GM12878 (cell line): ENCODE measurements around the gene KDSR. TPM values are rescaled to one million over a fixed set of nuclear protein-coding genes. Genes with fewer than 3 reads are reported as not detected.

Experiments
- ATAC-seq: fragments of 200-7000 bp; cut with Tn5 transposase; 3 replicates; pipeline ENCODE4 v1.9.1; 2020; ENCODE audit warnings: mild to moderate bottlenecking, moderate library complexity
- BruUV-seq: library from RNA; stranded (reverse); fragments of 400-500 nt; replicated peaks from 2 replicates; lab custom pipeline; 2021; lab: Mats Ljungman, UMichigan
- CTCF ChIA-PET: fragments of 300-600 bp; sonication (Branson Sonifier 250); formaldehyde crosslinking; extraction: SDS; loops from one replicate; lab custom pipeline; 2021; ENCODE audit warnings: inconsistent platforms; lab: Yijun Ruan, JAX
- POLR2A ChIA-PET: fragments of 350-600 bp; formaldehyde crosslinking; extraction: SDS; loops from one replicate; lab custom pipeline; 2021; ENCODE audit warnings: inconsistent platforms; lab: Charles Lee
- RAD21 ChIA-PET: fragments of 300-600 bp; sonication (Branson Sonifier 250); formaldehyde crosslinking; loops from one replicate; lab custom pipeline; 2023; ENCODE audit warnings: antibody characterized with exemption; ENCODE audit not compliant: unreplicated experiment; lab: Charles Lee
- SMC1A ChIA-PET: fragments of 300-600 bp; sonication (Branson Sonifier 250); formaldehyde crosslinking; loops from one replicate; lab custom pipeline; 2023; ENCODE audit not compliant: unreplicated experiment, uncharacterized antibody; lab: Charles Lee
- DNase-seq: peaks from one replicate; pipeline ENCODE4 v3.0.0-alpha.2; 2011; ENCODE audit warnings: low read depth, low spot score
- FAIRE-seq: peaks from 3 replicates; lab custom pipeline; 2011; peaks lifted over from hg19 to GRCh38; lab: Jason Lieb, UNC
- H2AFZ ChIP-seq: 2 replicates; pipeline ENCODE4 v1.6.0; 2011; ENCODE audit warnings: low read depth, low read length, control low read depth; ENCODE audit not compliant: control insufficient read depth
- H3K27ac ChIP-seq: 2 replicates; pipeline ENCODE4 v1.5.1; 2011; ENCODE audit warnings: control low read depth; ENCODE audit not compliant: control insufficient read depth, insufficient read depth
- H3K27me3 ChIP-seq, 2 experiments: replicated peaks in 1 of 2; 2 replicates each; pipeline versions ENCODE4 v1.6.0 to v1.6.1; 2011; ENCODE audit warnings: low read length in 1 of 2; ENCODE audit not compliant: control insufficient read depth in 2 of 2, insufficient read depth in 2 of 2
- H3K36me3 ChIP-seq, 2 experiments: 2 replicates each; pipeline ENCODE4 v1.5.1; 2011; ENCODE audit warnings: low read length in 1 of 2; ENCODE audit not compliant: control insufficient read depth in 2 of 2, insufficient read depth in 2 of 2
- H3K4me1 ChIP-seq: 2 replicates; pipeline ENCODE4 v1.6.1; 2011; ENCODE audit warnings: mild to moderate bottlenecking, low read length, moderate library complexity, mixed read lengths; ENCODE audit not compliant: control insufficient read depth, insufficient read depth
- H3K4me2 ChIP-seq: 2 replicates; pipeline ENCODE4 v1.6.0; 2011; ENCODE audit warnings: control low read depth; ENCODE audit not compliant: control insufficient read depth, insufficient read depth
- H3K4me3 ChIP-seq: fragments of 200-600 bp; sonication (generic); 2 replicates; pipeline ENCODE4 v1.5.1; 2016
- H3K79me2 ChIP-seq: 2 replicates; pipeline ENCODE4 v1.6.0; 2011; ENCODE audit warnings: low read length; ENCODE audit not compliant: control insufficient read depth, insufficient read depth
- H3K9ac ChIP-seq: 2 replicates; pipeline ENCODE4 v1.8.0; 2011; ENCODE audit warnings: low read length, control low read depth, mixed read lengths; ENCODE audit not compliant: control insufficient read depth, insufficient read depth
- H3K9me3 ChIP-seq: replicated peaks from 3 replicates; pipeline ENCODE4 v1.5.1; 2011; ENCODE audit warnings: mild to moderate bottlenecking, low read length; ENCODE audit not compliant: control insufficient read depth, insufficient read depth
- H4K20me1 ChIP-seq: 2 replicates; pipeline ENCODE4 v1.6.0; 2011; ENCODE audit not compliant: control insufficient read depth, insufficient read depth
- BMI1 ChIP-seq: fragments of 450-650 bp; IDR thresholded peaks from 2 replicates; pipeline ENCODE4 v1.6.1; 2016; ENCODE audit warnings: mild to moderate bottlenecking, moderate library complexity, borderline replicate concordance
- CREM ChIP-seq: IDR thresholded peaks from 2 replicates; pipeline ENCODE4 v1.6.1; 2014; ENCODE audit warnings: antibody characterized with exemption, low read depth
- ELK1 ChIP-seq: IDR thresholded peaks from 2 replicates; pipeline ENCODE4 v1.6.1; 2012; ENCODE audit warnings: low read depth, low read length, improper control_type of control experiment
- ESRRA ChIP-seq: IDR thresholded peaks from 2 replicates; pipeline ENCODE4 v1.6.1; 2012; ENCODE audit warnings: mild to moderate bottlenecking, low read length, improper control_type of control experiment
- MEF2B ChIP-seq: fragments of 450-650 bp; IDR thresholded peaks from 2 replicates; pipeline ENCODE4 v1.6.1; 2018; ENCODE audit warnings: mild to moderate bottlenecking, moderate library complexity; ENCODE audit not compliant: partially characterized antibody, poor library complexity, severe bottlenecking
- NR2C1 ChIP-seq: fragments of 450-650 bp; IDR thresholded peaks from 2 replicates; pipeline ENCODE4 v1.6.1; 2017; ENCODE audit warnings: antibody characterized with exemption, mild to moderate bottlenecking, moderate library complexity
- PBX3 ChIP-seq: IDR thresholded peaks from 2 replicates; pipeline ENCODE4 v1.6.1; 2011; ENCODE audit warnings: mild to moderate bottlenecking, low read depth, low read length, moderate library complexity; ENCODE audit not compliant: insufficient replicate concordance
- REST ChIP-seq: IDR thresholded peaks from 2 replicates; pipeline ENCODE4 v1.6.1; 2012; ENCODE audit warnings: mild to moderate bottlenecking, low read depth, low read length
- RUNX3 ChIP-seq: IDR thresholded peaks from 2 replicates; pipeline ENCODE4 v1.6.1; 2012; ENCODE audit warnings: low read length, inconsistent platforms
- SIX5 ChIP-seq: IDR thresholded peaks from 2 replicates; pipeline ENCODE4 v1.6.1; 2011; ENCODE audit warnings: mild to moderate bottlenecking, low read depth, low read length, moderate library complexity; ENCODE audit not compliant: severe bottlenecking
- ZBED1 ChIP-seq: IDR thresholded peaks from 2 replicates; pipeline ENCODE4 v1.6.1; 2016; ENCODE audit warnings: borderline replicate concordance
- ZNF687 ChIP-seq: fragments of 450-650 bp; IDR thresholded peaks from 2 replicates; pipeline ENCODE4 v1.6.1; 2017; ENCODE audit warnings: mild to moderate bottlenecking, moderate library complexity
- ZZZ3 ChIP-seq: IDR thresholded peaks from 2 replicates; pipeline ENCODE4 v1.6.1; 2011; ENCODE audit warnings: low read depth; ENCODE audit not compliant: control insufficient read depth, insufficient read length
- WGBS: methylation state at CpG from one replicate; pipeline ENCODE4 v1.1.6; 2016; ENCODE audit warnings: low lambda C conversion rate; ENCODE audit not compliant: insufficient replicate concordance, insufficient coverage; ENCODE audit errors: missing lambda C conversion rate; 5-methylcytosine and 5-hydroxymethylcytosine counted together
- in situ Hi-C: fragments of 300-500 bp; cut with MboI; formaldehyde crosslinking; loops from 9 replicates; pipeline ENCODE4 v1.14.3; 2018; ENCODE audit warnings: mixed read lengths
- intact Hi-C: fragments of 100-400 bp; cut with micrococcal nuclease; formaldehyde crosslinking; loops from one replicate; pipeline ENCODE4 v1.14.2; 2022; ENCODE audit not compliant: unreplicated experiment
- polyA plus RNA-seq, 11 experiments: library from polyadenylated mRNA; depleted of rRNA in 4 of 11; unstranded in 6 of 11; stranded (reverse) in 5 of 11; fragments of >200 nt; fragmentation: Nextera tagmentation in 4 of 11; fragmentation: Illumina TruSeq in 1 of 11; extraction: Ambion mirVana in 4 of 11; extraction: Trizol in 1 of 11; gene quantifications; 1 replicate in 1 of 11; 2 replicates in 10 of 11; pipeline versions ENCODE4 v1.2.1 to v1.2.3, GENCODE V29; 2011 to 2016; ENCODE audit warnings: inconsistent platforms in 2 of 11, missing spikeins in 2 of 11, low read depth in 1 of 11
- total RNA-seq, 4 experiments: library from RNA; depleted of rRNA in 3 of 4; stranded (reverse); fragments of >200 nt in 3 of 4; fragmentation: Illumina TruSeq in 1 of 4; extraction: Trizol in 1 of 4; gene quantifications; 2 replicates each; pipeline versions ENCODE4 v1.2.1 to v1.2.3, GENCODE V29; 2013 to 2021

Gene KDSR
- total and polyA plus RNA-seq, 10 of the 15 experiments (the other 5 are each of a cell fraction or from before 2014, with no cell fraction given), result 5.2 to 25.9 (median 14.3) TPM

- peak; percentile 41 for FAIRE-seq
- BruUV-seq, result no TSS peak
- H2AFZ ChIP-seq, result no peak overlapping the region
- SMC1A ChIA-PET, result interaction anchor here (0.7 to 4.7 kb wide), 24 partner anchors 10 to 290 kb away, joined by 3 to 22 read pairs (median 3); no protein-coding TSS in a partner anchor
- no peaks in the 10 kb centered on the region for H3K27me3 ChIP-seq
- peaks cover 49% of the 10 kb centered on the region for H3K4me1 ChIP-seq
- peak overlapping the region; percentile 16; the same call in 1 of the 2 replicates for H3K4me3 ChIP-seq
- no peak for DNase-seq
- H3K79me2 ChIP-seq, result peaks cover 98% of the 10 kb centered on the region
- peak overlapping the region; percentile 31; the same call in 1 of the 2 replicates for H3K4me2 ChIP-seq
- in situ Hi-C loops, result no loop called here
- H3K9ac ChIP-seq, result no peak overlapping the region; the same call in 1 of the 2 replicates
- intact Hi-C loops, result no loop called here
- H3K27ac ChIP-seq, result peak overlapping the region; percentile 60
- H4K20me1 ChIP-seq, result no peaks in the 10 kb centered on the region
- RAD21 ChIA-PET, result interaction anchor here (0.7 to 3.5 kb wide), 14 partner anchors 10 to 283 kb away, joined by 3 to 28 read pairs (median 4); partner anchors contain the start of gene BCL2
- CTCF ChIA-PET, result interaction anchor here (0.9 to 3.6 kb wide), 8 partner anchors 10 to 291 kb away, joined by 3 to 14 read pairs (median 6); no protein-coding TSS in a partner anchor
- peaks cover 2 to 11% of the 10 kb centered on the region in 2 experiments for H3K36me3 ChIP-seq
- POLR2A ChIA-PET, result interaction anchor here (0.7 to 1.7 kb wide), 9 partner anchors 10 to 165 kb away, joined by 3 to 5 read pairs (median 4); no protein-coding TSS in a partner anchor
- WGBS, result 44% methylated on average over 2 of the region's 2 CpGs
- no peaks in the 10 kb centered on the region for H3K9me3 ChIP-seq
- ATAC-seq, result no peak
- TF ChIP-seq ESRRA (no peak), RUNX3 (peak; percentile 40), ELK1 (no peak), BMI1 (no peak), ZNF687 (no peak), ZZZ3 (no peak), NR2C1 (no peak), ZBED1 (no peak), SIX5 (no peak), MEF2B (no peak), CREM (no peak), PBX3 (no peak), REST (no peak)
These were observed 59.3 kb downstream of the KDSR start for GRCh38 chr18:63307551-63308200.
